ENCODE measurements around the gene WWOX. TPM values are rescaled to one million over a fixed set of nuclear protein-coding genes. Genes with fewer than 3 reads are reported as not detected.

The WWOX gene
- total and polyA plus RNA-seq, 2 donors (not counting 3 experiments of a cell fraction or from before 2014, with no cell fraction given): 6.2 to 12.5 TPM

GRCh38 chr16:78407191-78407590 lies 307.7 kb downstream of the WWOX start:
- Histone ChIP-seq H3K79me2 (ENCODE audit: control insufficient read depth, insufficient read depth, low read length) (no peaks in the 10 kb centered on the region), H3K9ac (replicated peaks; ENCODE audit: extremely low read depth, insufficient read depth, low read length) (no peak overlapping the region), H3K27me3 (ENCODE audit: control insufficient read depth in 2 of 2, insufficient read depth in 2 of 2, low read length in 2 of 2) (no peaks in the 10 kb centered on the region), H4K20me1 (replicated peaks; ENCODE audit: control insufficient read depth, extremely low read depth, insufficient read depth, low read length) (no peaks in the 10 kb centered on the region), H3K4me1 (ENCODE audit: control insufficient read depth, extremely low read depth, insufficient read depth, low read length) (no peaks in the 10 kb centered on the region), H3K4me2 (ENCODE audit: insufficient read depth, low read length) (no peak overlapping the region), H3K9me3 (replicated peaks; ENCODE audit: control insufficient read depth, insufficient read depth, low read length) (peaks cover 8% of the 10 kb centered on the region), H3K4me3 (replicated peaks in 1 of 3; ENCODE audit: insufficient read depth in 1 of 3, low read depth in 1 of 3, low read length in 3 of 3) (no peak overlapping the region), H3K36me3 (ENCODE audit: control insufficient read depth in 2 of 2, extremely low read depth in 1 of 2, insufficient read depth in 2 of 2, low read length in 2 of 2) (no peaks in the 10 kb centered on the region), H2AFZ (ENCODE audit: low read depth, low read length) (no peak overlapping the region), H3K27ac (ENCODE audit: insufficient read depth, low read depth, low read length) (no peak overlapping the region), H3K9me1 (replicated peaks; ENCODE audit: control insufficient read depth, extremely low read depth, insufficient read depth, low read length) (no peaks in the 10 kb centered on the region)
- BruUV-seq (replicated peaks): no TSS peak
- ChIA-PET POLR2A (no interaction called here), CTCF (no interaction called here)
- dilution Hi-C loops (cut with MboI; ENCODE audit: extremely low pct_ligation_motif_present, low sequenced_read_pairs) (no loop called here), intact Hi-C loops (cut with micrococcal nuclease) (no loop called here)
- DNase-seq (ENCODE audit: low read depth, low spot score): no peak
- TF ChIP-seq MAX (IDR thresholded peaks at IDR 0.05; ENCODE audit: insufficient read depth, insufficient read length): no peak
- no peak for TF ChIP-seq EZH2 (IDR thresholded peaks at IDR 0.05; ENCODE audit: borderline replicate concordance, low read depth, low read length, severe bottlenecking)
- no peak for TF ChIP-seq POLR2AphosphoS5 (IDR thresholded peaks at IDR 0.05; ENCODE audit: insufficient read depth, low read depth, low read length)
- no peak for TF ChIP-seq FOS (IDR thresholded peaks at IDR 0.05; ENCODE audit: borderline replicate concordance, insufficient read depth, low read length)
- no peak for TF ChIP-seq JUN (IDR thresholded peaks at IDR 0.05; ENCODE audit: borderline replicate concordance, insufficient read depth, insufficient read length, low read depth)
- no peak for TF ChIP-seq CTCF (IDR thresholded peaks at IDR 0.05; ENCODE audit: extremely low read depth in 1 of 2, insufficient read depth in 1 of 2, low read depth in 1 of 2, low read length in 2 of 2)
- no peak for TF ChIP-seq GATA2 (IDR thresholded peaks at IDR 0.05; ENCODE audit: insufficient read depth, insufficient read length, low read depth, low read length)
- no peak for TF ChIP-seq POLR2A (IDR thresholded peaks at IDR 0.05; ENCODE audit: low read depth, low read length)
- no peak for TF ChIP-seq MYC (IDR thresholded peaks at IDR 0.05; ENCODE audit: low read depth, low read length)
- FAIRE-seq: no peak
